Stimulated activated CD4-positive, alpha-beta T cell treated with anti-CD3 and anti-CD28 coated beads, Interleukin-4, amount 100 ng/mL, for 4 hours (primary cell): ENCODE results near the gene PLCB4.

ENCODE experiments used
- DNase-seq, 2 experiments: peaks; one replicate each; pipeline ENCODE4 v3.0.0-alpha.2; 2020

PLCB4 gene

GRCh38 chr20:9109566-9109965 is 40.7 kb downstream of the PLCB4 start:
- DNase-seq: no peak

GRCh38 chr20:9110365-9110764 is 41.5 kb downstream of the PLCB4 start:
- DNase-seq: no peak

- DNase-seq: no peak
Measured at GRCh38 chr20:9110916-9111432, 42.1 kb downstream of the PLCB4 start.

- DNase-seq: no peak
Measured at GRCh38 chr20:9112541-9113515, 43.9 kb downstream of the PLCB4 start.

- DNase-seq: no peak
Measured at GRCh38 chr20:9114709-9115108, 45.8 kb downstream of the PLCB4 start.

GRCh38 chr20:9117548-9117947 is 48.7 kb downstream of the PLCB4 start:
- no peak for DNase-seq

- no peak for DNase-seq
Measured at GRCh38 chr20:9119776-9120175, 50.9 kb downstream of the PLCB4 start.

GRCh38 chr20:9121211-9121610 is 52.3 kb downstream of the PLCB4 start:
- no peak for DNase-seq

GRCh38 chr20:9122571-9122970 is 53.7 kb downstream of the PLCB4 start:
- DNase-seq: no peak

- DNase-seq: no peak
Measured at GRCh38 chr20:9126527-9126926, 57.6 kb downstream of the PLCB4 start.

GRCh38 chr20:9128568-9128967 is 59.7 kb downstream of the PLCB4 start:
- DNase-seq: no peak

GRCh38 chr20:9129756-9130155 is 60.9 kb downstream of the PLCB4 start:
- no peak for DNase-seq

- no peak for DNase-seq
Measured at GRCh38 chr20:9130521-9130920, 61.6 kb downstream of the PLCB4 start.

- no peak for DNase-seq
Measured at GRCh38 chr20:9131841-9132240, 63.0 kb downstream of the PLCB4 start.

GRCh38 chr20:9134346-9134745 is 65.5 kb downstream of the PLCB4 start:
- DNase-seq: no peak

GRCh38 chr20:9136114-9136513 is 67.2 kb downstream of the PLCB4 start:
- DNase-seq: no peak

GRCh38 chr20:9137001-9137400 is 68.1 kb downstream of the PLCB4 start:
- DNase-seq: no peak

- no peak for DNase-seq
Measured at GRCh38 chr20:9139106-9139833, 70.4 kb downstream of the PLCB4 start.

GRCh38 chr20:9140162-9140760 is 71.4 kb downstream of the PLCB4 start:
- DNase-seq: no peak

- no peak for DNase-seq
Measured at GRCh38 chr20:9141070-9141469, 72.2 kb downstream of the PLCB4 start.

GRCh38 chr20:9141921-9142320 is 73.0 kb downstream of the PLCB4 start:
- DNase-seq: no peak

GRCh38 chr20:9142809-9143208 is 73.9 kb downstream of the PLCB4 start:
- no peak for DNase-seq

GRCh38 chr20:9143926-9144325 is 75.0 kb downstream of the PLCB4 start:
- no peak for DNase-seq
